NCI-H2227 (cell line): ENCODE results near the gene AGTRAP.

Source experiments
- DNase-seq: peaks from one replicate; lab custom pipeline; 2025; ENCODE audit not compliant: unreplicated experiment; lab: John Stamatoyannopoulos, UW

AGTRAP gene

GRCh38 chr1:11780380-11781147 lies 44.6 kb downstream of the AGTRAP start:
- no peak for DNase-seq

- DNase-seq: no peak
Observed at GRCh38 chr1:11781297-11781696, 45.4 kb downstream of the AGTRAP start.

GRCh38 chr1:11782127-11782708 lies 46.3 kb downstream of the AGTRAP start:
- DNase-seq: no peak

- no peak for DNase-seq
Observed at GRCh38 chr1:11783556-11783955, 47.6 kb downstream of the AGTRAP start.

- DNase-seq: no peak
Observed at GRCh38 chr1:11784256-11784992, 48.5 kb downstream of the AGTRAP start.

GRCh38 chr1:11784993-11785769 lies 49.2 kb downstream of the AGTRAP start:
- DNase-seq: peak; percentile 43

GRCh38 chr1:11786168-11786567 lies 50.2 kb downstream of the AGTRAP start:
- no peak for DNase-seq

GRCh38 chr1:11787251-11787803 lies 51.4 kb downstream of the AGTRAP start:
- peak; percentile 23 for DNase-seq

GRCh38 chr1:11787804-11788436 lies 52.0 kb downstream of the AGTRAP start:
- DNase-seq: no peak

- no peak for DNase-seq
Observed at GRCh38 chr1:11788549-11789053, 52.7 kb downstream of the AGTRAP start.

- DNase-seq: no peak
Observed at GRCh38 chr1:11789126-11790067, 53.5 kb downstream of the AGTRAP start.

GRCh38 chr1:11790101-11790879 lies 54.4 kb downstream of the AGTRAP start:
- no peak for DNase-seq

GRCh38 chr1:11790880-11791715 lies 55.2 kb downstream of the AGTRAP start:
- DNase-seq: no peak

GRCh38 chr1:11792106-11792505 lies 56.2 kb downstream of the AGTRAP start:
- DNase-seq: peak; percentile 18

- DNase-seq: no peak
Observed at GRCh38 chr1:11793819-11794218, 57.9 kb downstream of the AGTRAP start.

GRCh38 chr1:11794446-11795237 lies 58.7 kb downstream of the AGTRAP start:
- DNase-seq: no peak
